ENCODE measurements around the gene RFX3. TPM values are rescaled to one million over a fixed set of nuclear protein-coding genes. Genes with fewer than 3 reads are reported as not detected.

RFX3 gene
- total RNA-seq, 1 donor from 2014 or later = 18.5 TPM

DNA sequence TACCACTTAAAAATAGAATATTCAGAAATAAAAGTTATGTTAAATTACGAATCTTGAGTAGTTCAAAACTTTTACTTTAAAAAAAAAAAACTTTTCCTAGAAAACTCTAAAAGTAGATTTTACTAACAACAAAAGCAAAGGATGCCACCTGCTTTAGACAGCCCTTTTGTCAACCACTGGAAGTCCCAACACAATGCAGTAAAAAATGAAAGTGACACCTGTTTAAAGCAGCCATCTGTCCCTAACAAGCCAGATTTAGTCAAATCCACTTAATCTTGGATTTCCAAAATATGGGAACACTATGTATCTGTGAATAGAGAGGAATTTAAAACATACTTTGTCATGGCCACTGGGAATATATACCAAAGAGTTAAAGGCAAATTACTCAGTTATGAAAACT, 3.8 kb downstream of the RFX3 start:
- Mint-ChIP-seq H3K9me3 (ENCODE audit: unreplicated experiment) (no peaks in the 10 kb centered on the region), H3K27ac (ENCODE audit: unreplicated experiment) (no peak overlapping the region), H3K4me3 (ENCODE audit: unreplicated experiment) (no peak overlapping the region)

DNA sequence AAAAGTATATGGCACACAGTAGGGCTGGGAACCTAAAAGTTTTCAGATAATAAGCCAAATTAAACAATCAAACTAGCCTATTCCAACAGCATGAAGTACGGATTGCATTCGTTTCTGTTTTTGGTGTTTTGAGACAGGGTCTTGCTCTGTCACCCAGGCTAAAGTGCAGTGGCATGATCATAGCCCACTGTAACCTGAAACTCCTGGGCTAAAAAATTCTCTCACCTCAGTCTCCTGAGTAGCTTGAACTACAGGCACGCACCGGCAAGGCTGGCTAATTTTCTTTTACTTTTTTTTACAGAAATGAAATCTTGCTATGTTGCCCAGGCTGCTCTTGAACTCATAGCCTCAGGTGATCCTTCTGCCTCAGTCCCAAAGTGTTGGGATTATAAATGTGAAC, 5.2 kb downstream of the RFX3 start:
- Mint-ChIP-seq H3K27me3 (ENCODE audit: unreplicated experiment) (peaks cover 6% of the 10 kb centered on the region), H3K9me3 (ENCODE audit: unreplicated experiment) (no peaks in the 10 kb centered on the region), H3K4me1 (ENCODE audit: unreplicated experiment) (peaks cover 17% of the 10 kb centered on the region), H3K27ac (ENCODE audit: unreplicated experiment) (no peak overlapping the region), H3K36me3 (ENCODE audit: low read depth, unreplicated experiment) (peaks cover 7% of the 10 kb centered on the region), H3K4me3 (ENCODE audit: unreplicated experiment) (no peak overlapping the region)
- no peak for DNase-seq (ENCODE audit: low spot score)
- TF ChIP-seq, protein P1, sequence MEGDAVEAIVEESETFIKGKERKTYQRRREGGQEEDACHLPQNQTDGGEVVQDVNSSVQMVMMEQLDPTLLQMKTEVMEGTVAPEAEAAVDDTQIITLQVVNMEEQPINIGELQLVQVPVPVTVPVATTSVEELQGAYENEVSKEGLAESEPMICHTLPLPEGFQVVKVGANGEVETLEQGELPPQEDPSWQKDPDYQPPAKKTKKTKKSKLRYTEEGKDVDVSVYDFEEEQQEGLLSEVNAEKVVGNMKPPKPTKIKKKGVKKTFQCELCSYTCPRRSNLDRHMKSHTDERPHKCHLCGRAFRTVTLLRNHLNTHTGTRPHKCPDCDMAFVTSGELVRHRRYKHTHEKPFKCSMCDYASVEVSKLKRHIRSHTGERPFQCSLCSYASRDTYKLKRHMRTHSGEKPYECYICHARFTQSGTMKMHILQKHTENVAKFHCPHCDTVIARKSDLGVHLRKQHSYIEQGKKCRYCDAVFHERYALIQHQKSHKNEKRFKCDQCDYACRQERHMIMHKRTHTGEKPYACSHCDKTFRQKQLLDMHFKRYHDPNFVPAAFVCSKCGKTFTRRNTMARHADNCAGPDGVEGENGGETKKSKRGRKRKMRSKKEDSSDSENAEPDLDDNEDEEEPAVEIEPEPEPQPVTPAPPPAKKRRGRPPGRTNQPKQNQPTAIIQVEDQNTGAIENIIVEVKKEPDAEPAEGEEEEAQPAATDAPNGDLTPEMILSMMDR (IDR thresholded peaks at IDR 0.05; ENCODE audit: unreplicated experiment) = no peak

More for the DNA sequence above, 3.8 kb downstream of the RFX3 start:
- TF ChIP-seq, protein P1 (IDR thresholded peaks at IDR 0.05; ENCODE audit: unreplicated experiment) = no peak
- peaks cover 13% of the 10 kb centered on the region for H3K27me3 Mint-ChIP-seq (ENCODE audit: unreplicated experiment)
- peaks cover 20% of the 10 kb centered on the region for H3K4me1 Mint-ChIP-seq (ENCODE audit: unreplicated experiment)
- H3K36me3 Mint-ChIP-seq (ENCODE audit: low read depth, unreplicated experiment) = peaks cover 7% of the 10 kb centered on the region
- DNase-seq (ENCODE audit: low spot score) = no peak

DNA sequence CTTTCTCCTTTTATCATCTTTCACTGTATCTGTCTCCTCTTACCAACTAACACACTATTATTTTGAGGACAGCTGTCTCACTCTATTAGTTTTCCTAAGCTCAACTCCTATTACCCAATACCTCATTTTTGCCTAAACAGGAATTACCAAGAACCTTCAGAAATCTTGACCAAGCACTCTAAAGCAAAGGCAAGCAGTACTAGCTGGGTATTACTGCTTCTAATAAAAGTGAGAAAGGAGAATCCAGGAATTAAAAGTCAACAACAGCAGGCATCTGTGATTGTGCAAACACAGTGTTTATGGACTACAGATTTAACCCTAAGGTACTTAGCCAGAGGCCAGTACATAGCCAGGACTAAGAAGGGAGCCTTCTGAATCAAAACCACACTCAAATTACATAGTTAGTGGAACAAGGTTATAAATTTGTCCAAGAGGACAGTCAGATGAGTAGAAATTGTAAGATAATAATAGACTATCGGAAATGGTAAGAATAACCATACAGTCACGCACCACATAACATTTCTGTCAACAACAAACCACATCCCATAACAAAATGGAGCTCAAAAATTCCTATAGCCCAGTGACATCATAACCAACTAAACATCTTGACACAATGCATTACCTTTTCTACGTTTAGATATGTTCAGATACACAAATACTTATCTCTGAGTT, 8.3 kb downstream of the RFX3 start:
- peak overlapping the region; percentile 50 for H3K27ac Mint-ChIP-seq (ENCODE audit: unreplicated experiment)
- no peak overlapping the region for H3K4me3 Mint-ChIP-seq (ENCODE audit: unreplicated experiment)
- DNase-seq (ENCODE audit: low spot score) = no peak
- H3K36me3 Mint-ChIP-seq (ENCODE audit: low read depth, unreplicated experiment) = peaks cover 4% of the 10 kb centered on the region
- peaks cover 19% of the 10 kb centered on the region for H3K4me1 Mint-ChIP-seq (ENCODE audit: unreplicated experiment)
- TF ChIP-seq, protein P1 (IDR thresholded peaks at IDR 0.05; ENCODE audit: unreplicated experiment) = no peak
- H3K9me3 Mint-ChIP-seq (ENCODE audit: unreplicated experiment) = no peaks in the 10 kb centered on the region
- H3K27me3 Mint-ChIP-seq (ENCODE audit: unreplicated experiment) = no peaks in the 10 kb centered on the region

DNA sequence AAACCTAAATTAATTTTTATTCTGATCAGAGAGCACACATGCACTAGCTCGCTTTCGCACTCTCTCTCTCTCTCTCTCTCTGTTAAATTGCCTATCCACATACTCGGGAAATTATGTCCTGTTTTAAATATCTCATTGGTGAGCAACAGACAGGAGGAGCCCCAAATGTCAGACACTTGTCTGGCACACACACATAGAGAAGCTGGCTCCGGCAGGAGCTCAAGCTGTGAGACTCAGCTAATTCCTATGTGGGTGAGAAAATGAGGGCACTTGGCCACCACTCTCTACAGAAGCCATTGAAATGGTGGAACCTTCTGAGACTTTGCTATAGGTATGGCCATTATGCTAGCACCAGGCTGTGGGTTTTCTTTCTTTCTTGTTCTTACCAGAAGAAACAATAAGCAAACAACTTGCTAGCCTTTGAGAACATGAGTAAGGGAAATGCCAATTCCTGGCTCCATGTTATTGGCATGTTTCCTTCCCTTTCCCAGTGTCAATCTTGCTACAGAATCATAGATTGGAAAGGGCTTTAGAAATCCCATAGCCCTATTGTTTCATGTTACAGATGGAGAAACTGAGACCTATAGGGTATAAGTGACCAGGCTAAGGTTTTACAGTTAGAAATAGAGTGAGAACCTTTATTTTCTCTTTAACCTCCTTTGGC, 9.0 kb downstream of the RFX3 start:
- Mint-ChIP-seq H3K4me1 (ENCODE audit: unreplicated experiment) (peaks cover 19% of the 10 kb centered on the region), H3K36me3 (ENCODE audit: low read depth, unreplicated experiment) (peaks cover 4% of the 10 kb centered on the region), H3K27me3 (ENCODE audit: unreplicated experiment) (no peaks in the 10 kb centered on the region), H3K9me3 (ENCODE audit: unreplicated experiment) (no peaks in the 10 kb centered on the region), H3K27ac (ENCODE audit: unreplicated experiment) (no peak overlapping the region), H3K4me3 (ENCODE audit: unreplicated experiment) (no peak overlapping the region)
- DNase-seq (ENCODE audit: low spot score) = no peak
- TF ChIP-seq, protein P1 (IDR thresholded peaks at IDR 0.05; ENCODE audit: unreplicated experiment) = no peak

DNA sequence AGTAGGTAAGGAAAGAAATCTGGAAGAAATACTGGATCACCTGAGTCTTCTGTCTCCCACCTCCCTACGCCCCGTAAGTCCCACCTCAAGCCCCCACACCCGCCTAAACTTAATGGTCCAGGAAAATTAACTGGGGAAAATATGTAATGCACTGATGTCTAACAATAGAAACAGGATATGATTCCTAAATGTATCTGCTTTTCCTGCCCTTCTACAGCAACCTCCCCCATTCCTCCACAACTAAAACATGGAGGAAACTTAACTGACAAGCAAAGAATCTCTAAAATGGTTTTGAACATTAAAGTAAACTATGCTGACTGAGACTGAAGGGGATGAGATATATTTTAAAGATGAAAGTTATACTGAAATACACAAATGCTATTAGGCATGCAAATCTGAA, 10.4 kb downstream of the RFX3 start:
- peak overlapping the region; percentile 74 for H3K27ac Mint-ChIP-seq (ENCODE audit: unreplicated experiment)
- TF ChIP-seq, protein P1 (IDR thresholded peaks at IDR 0.05; ENCODE audit: unreplicated experiment) = no peak
- H3K9me3 Mint-ChIP-seq (ENCODE audit: unreplicated experiment) = no peaks in the 10 kb centered on the region
- no peak for DNase-seq (ENCODE audit: low spot score)
- no peaks in the 10 kb centered on the region for H3K27me3 Mint-ChIP-seq (ENCODE audit: unreplicated experiment)
- H3K4me1 Mint-ChIP-seq (ENCODE audit: unreplicated experiment) = peaks cover 25% of the 10 kb centered on the region
- H3K4me3 Mint-ChIP-seq (ENCODE audit: unreplicated experiment) = no peak overlapping the region
- peaks cover 4% of the 10 kb centered on the region for H3K36me3 Mint-ChIP-seq (ENCODE audit: low read depth, unreplicated experiment)
